Left renal pelvis (tissue), 4 donors: ENCODE data around the gene CAMK2A. TPM values are rescaled to one million over a fixed set of nuclear protein-coding genes. Genes with fewer than 3 reads are reported as not detected.

ENCODE experiments used
- DNase-seq, 4 donors: peaks; one replicate each; pipeline ENCODE4 v3.0.0-alpha.2; 2013; ENCODE audit warnings: low read depth in 4 of 4, low spot score in 3 of 4
- polyA plus RNA-seq, 4 donors: library from polyadenylated mRNA; unstranded; fragments of 120-200 nt; gene quantifications; one replicate each; pipeline ENCODE4 v1.2.1, GENCODE V29; 2013; ENCODE audit not compliant: insufficient read length in 4 of 4

The CAMK2A gene
- polyA plus RNA-seq, 4 donors: 0.75 to 4.8 (median 3.2) TPM

DNA sequence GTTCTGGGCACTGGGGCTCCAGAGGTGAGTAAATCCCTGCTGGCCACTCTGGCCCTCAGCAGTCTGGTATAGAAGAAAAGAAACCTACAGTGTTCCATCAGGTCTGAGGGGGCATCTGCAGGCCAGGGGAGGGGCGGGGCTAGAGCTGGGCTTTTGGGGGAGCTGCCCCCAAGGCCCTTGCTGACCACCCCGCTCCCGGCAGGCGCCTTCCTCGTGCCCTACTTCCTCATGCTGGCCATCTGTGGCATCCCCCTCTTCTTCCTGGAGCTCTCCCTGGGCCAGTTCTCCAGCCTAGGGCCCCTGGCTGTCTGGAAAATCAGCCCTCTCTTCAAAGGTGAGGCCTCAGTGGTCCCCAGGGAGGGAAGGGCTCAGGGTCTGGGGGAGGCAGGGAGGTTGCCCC, 93.1 kb downstream of the CAMK2A start:
- DNase-seq: no peak

GRCh38 chr5:150195736-150196485, 93.7 kb downstream of the CAMK2A start:
- DNase-seq: no peak

DNA sequence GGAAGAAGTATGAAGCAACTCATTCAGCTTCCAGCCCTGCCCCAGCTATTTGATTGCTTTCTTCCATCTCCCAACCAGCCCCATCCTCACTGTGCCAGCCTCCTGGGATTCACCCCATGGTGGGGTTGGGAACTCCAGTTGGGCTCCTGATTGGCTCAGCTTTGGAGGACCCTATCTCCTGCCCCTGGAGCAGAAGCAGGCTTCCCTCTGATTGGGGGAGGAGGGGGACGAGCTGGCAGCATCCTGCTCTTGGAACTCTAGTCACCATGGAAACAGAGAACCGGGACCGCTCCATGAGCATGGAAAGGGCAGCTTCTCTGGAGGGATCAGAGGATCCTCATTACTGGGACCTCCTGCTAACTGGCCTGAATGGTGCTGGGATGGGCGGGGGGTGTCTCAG, 97.1 kb downstream of the CAMK2A start:
- DNase-seq: no peak

- DNase-seq: no peak
These were observed 98.6 kb downstream of the CAMK2A start for GRCh38 chr5:150190987-150191386.

GRCh38 chr5:150190503-150190979, 99.0 kb downstream of the CAMK2A start:
- no peak for DNase-seq

DNA sequence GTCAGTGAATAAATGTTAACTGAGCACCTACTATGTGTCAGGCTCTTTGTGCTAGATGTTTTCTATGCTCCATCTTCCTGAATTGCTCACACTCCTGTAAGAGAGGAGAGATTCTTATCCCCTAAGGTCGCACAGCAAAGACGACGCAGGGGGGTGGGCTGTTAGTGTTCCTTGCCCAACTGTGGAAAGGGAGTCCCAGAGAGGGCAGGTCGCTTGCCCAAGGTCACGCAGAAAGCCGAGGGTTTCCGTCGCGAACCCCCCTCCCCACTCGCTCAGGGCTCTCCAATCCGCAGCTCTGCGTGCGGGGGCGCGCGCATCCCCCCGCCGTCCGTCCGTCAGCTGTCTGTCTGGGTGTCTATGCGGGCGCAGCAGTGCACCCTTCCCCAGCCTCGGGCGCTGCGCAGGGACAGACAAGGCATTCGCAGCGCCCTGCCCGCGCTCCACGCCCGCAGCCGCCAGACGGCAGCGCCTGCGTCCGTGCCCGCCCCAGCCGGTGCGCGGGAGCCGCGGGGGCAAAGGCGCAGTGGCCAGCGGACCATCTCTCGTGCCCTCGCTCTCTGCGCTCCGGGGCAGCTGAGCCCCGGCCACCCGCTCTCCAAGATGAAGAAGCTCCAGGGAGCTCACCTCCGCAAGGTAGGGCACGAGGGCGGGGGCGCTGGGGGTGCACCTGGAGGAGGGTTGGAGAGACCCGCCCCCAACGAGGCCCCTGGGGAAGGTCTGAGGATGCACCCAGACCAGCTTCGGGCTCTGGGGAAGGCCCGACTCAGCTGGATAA, 99.7 kb downstream of the CAMK2A start, which contains the start of gene SLC6A7:
TSS of gene SLC6A7 (plus strand) at position 335 of the 775 bp plus-strand sequence. CDS start at position 601, 266 bp downstream.
- no peak for DNase-seq

- DNase-seq: no peak
These were observed 100.2 kb downstream of the CAMK2A start for GRCh38 chr5:150189326-150189725.

DNA sequence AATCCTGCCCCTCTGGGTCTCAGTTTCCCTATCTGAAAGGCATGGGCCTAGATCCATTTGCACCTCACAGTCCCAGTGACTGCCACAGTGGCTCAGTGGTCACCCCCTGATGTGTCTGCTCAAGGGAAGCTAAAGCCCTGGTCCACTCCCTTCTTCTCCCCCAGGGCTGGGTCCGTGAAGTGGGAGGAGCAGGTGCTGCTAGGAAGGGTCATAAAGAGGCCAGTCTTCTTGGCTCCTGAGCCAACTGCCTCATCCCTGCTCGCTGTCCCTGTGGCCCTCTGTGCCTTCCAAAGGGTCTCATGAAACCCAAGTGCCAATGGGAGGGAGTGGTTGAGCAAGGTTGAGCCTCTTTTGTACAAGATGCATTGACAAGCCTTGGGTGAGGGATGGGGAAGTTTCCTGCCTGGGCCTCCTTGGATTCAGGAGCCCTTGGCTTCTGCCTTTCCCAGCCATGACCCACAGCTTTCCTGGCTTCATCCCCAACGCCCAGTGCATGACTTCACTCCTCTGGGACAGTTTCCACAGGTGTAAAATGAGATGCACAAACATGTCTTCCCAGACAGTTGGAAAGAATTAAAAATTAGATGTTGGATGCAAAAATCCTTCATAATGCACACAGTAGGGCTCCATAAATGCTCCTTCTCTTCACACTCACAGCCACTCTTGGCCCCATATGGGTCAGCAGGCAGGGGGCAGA, 101.3 kb downstream of the CAMK2A start:
- DNase-seq: no peak

GRCh38 chr5:150186897-150187296, 102.7 kb downstream of the CAMK2A start:
- DNase-seq: no peak

GRCh38 chr5:150186137-150186536, 103.4 kb downstream of the CAMK2A start:
- DNase-seq: no peak

DNA sequence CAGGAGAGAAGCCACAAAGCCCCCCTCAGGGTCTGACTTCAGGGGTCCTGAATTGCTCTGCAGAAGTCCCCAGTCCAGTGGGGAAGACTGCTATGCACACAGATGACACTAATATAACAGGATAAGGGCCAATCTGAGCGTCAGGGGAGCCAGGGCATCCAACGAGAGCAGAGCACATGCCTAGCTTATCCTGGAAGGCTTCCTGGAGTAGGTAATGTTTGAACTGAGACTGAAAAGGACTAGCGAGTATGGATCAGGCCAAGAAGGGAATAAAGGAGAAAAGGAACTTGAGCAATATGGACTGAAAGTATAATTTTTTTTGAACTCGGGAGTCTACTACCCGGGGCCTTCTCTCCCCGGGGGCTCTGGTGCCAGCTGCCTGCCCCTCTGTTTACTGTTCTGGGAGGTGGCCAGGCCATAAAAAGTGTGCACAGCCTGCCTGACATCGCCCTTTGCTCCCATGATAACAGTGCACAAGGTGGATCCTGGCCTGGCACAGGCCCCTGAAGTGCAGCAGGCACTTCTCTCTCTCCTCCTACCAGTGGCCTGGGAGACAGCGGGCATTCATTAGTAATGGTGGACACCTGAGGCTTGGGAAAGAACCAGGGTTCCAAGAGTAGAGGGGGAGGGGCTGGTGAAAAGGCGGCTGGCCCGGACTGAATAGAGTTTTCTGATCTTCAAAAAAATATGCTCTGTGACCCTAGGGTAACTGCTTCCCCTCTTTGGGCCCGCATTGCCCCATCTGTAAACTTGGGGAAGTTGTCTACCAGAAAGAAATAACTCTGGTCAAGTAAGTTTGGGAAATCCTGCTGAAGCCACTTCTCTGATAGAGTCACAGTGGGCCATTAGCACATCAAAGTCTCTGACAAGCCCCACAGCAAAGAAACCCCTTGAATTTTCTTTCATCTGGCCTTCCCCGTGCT, 104.3 kb downstream of the CAMK2A start:
- no peak for DNase-seq

- DNase-seq: no peak
These were observed 105.6 kb downstream of the CAMK2A start for GRCh38 chr5:150184006-150184405.

- DNase-seq: no peak
These were observed 106.1 kb downstream of the CAMK2A start for GRCh38 chr5:150183436-150183835.

DNA sequence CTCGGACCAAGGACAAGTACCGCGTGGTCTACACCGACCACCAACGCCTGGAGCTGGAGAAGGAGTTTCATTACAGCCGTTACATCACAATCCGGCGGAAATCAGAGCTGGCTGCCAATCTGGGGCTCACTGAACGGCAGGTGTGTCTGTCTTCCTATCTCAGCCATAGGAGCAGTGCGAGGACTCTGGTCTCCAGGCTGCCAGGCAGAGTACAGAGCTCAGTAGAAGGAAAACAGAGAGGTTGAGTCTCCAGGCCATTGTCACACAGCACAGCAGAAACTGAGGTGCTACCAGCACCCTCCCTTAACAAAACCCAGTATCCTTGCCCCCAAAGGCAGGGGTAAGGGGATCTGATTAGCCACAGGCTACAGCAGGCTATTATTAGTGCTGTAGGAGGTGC, 106.8 kb downstream of the CAMK2A start:
- no peak for DNase-seq

DNA sequence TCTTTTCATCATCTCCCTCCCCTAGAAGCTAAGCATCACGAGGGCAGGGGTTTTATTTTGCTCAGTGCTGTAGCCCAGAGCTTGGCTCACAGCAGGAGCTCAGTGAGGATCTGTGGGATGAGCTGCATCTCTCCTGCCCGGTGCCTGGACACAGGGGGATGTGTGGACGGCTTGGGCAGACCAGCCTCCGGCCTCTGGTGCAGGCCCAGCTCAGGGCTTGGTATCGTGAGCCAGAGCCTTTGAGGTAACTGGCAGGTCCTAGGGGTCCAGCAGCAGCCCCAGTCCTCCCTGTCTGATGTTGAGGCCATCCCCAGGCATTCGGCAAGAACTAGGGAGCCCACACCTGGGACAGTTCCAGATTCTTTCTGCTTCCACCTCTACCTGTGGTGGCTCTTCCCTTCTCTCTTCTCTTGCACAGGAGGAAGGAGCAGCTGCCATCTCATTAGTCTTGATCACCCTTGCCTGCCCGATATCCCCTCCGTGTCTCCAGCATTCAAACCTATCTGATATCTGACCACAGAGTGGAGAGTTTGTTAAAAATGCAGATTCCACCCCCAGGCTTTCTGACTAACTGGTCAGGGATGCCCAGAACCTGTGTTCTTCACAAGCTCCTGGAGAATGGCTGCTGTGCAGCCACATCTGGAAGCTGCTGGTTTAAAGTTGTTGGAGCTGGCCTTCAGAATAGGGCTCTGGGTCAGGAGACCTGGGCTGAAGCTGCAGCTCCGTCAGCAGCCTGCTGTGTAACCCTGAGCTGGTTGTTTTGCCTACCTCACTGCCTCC, 107.6 kb downstream of the CAMK2A start:
- no peak for DNase-seq

DNA sequence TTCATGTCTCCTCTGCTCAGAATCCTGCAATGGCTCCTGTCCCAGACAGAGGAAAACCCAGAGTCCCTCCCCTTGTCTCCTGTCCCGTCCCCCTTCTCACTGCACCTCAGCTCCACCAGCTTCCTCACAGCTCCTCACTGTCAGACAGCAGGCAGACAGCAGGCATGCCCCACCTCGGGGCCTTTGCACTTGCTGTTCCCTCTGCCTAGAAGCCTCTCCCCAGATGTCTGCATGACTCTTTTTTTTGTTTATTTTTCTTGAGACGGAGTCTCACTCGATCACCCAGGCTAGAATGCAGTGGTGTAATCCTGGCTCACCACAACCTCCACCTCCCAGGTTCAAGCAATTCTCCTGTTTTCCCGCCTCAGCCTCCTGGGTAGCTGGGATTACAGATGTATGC, 108.5 kb downstream of the CAMK2A start:
- no peak for DNase-seq

DNA sequence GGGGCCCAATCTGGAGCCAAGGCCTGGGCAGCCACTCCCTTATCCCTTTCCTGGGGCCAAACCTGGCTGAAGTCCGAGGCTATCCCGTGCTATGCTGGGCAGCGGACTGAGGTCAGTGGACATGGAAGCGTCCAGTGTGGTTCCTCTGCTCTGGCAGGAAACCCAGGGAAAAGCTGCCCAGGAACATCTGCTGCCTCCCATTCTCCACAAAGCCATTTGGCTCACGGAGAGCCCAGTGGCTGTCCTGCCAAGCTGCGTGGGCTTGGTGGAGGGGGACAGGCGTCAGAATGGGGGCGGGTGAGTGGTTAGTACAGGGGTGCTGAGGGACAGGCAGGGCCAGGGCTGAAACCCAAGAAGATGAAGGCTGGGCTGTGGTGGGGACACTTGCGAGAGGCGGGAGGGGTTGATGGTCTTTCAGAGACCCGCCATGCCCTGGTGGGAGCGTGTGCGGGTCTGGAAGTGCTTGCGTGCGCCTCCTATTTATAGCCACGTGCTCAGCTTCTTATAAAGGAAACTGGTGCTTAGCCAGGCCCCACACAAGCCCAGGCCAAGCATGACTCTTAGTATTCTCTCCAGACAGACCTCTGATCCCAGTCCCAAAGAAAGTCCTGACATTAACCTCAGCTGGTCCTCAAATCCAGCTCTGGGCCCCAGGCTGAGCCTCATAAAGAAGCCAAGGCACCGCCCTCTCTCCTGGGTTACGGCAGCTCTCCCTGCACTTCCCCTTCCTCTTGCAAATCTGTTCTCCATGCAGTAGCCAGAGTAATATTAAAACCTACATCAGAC, 109.1 kb downstream of the CAMK2A start:
- DNase-seq: no peak

DNA sequence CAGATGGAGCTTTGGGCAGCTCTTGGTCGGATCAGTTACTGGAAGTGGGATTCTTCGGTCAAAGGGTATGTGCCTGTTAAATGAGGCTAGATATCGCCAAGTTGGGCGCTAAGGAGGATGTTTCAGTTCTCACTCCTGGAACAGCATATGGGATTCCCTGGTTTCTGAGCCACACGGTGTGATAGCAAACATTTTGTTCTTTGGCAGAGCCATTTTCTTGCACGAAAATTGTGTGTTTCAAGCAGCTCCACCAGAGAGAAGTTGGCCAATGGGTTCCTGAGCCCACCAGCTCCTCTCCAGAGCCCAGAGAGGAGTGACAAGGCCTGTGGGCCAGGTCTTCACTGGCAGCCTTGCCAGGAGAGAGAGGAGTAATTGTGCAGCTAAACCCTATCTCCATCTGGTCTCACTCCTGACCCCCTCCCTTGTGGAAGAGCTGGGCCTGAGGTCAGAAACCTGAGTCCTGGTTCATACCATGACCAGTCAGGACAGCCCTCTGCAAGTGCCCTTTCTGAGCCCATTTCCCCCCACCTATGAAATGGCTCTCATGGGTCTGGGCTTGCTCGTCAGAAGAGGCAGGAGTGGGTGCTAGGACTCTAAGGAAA, 110.5 kb downstream of the CAMK2A start:
- DNase-seq: no peak
